ENCODE results near the gene MLPH.

DNA sequence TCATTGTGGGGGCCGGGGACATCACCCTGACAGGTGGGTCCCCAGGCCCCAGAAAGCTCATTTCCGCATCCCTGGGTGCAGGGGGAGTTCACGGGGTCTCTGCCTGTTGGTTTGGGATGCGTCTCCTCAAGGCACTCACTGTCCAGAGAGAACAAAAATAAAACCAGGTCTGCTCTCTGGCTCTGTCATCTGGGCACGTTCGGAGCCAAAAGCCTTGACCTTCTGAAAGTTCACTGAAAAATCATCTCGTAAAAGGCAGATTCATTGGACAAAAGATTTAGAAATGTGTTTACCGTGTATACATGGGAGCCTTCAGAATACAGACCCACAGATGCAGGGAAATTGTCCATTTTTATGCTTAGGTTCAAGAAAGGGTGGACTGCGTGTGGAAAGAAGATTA, 26.6 kb downstream of the MLPH start:
- TF ChIP-seq, protein P1, sequence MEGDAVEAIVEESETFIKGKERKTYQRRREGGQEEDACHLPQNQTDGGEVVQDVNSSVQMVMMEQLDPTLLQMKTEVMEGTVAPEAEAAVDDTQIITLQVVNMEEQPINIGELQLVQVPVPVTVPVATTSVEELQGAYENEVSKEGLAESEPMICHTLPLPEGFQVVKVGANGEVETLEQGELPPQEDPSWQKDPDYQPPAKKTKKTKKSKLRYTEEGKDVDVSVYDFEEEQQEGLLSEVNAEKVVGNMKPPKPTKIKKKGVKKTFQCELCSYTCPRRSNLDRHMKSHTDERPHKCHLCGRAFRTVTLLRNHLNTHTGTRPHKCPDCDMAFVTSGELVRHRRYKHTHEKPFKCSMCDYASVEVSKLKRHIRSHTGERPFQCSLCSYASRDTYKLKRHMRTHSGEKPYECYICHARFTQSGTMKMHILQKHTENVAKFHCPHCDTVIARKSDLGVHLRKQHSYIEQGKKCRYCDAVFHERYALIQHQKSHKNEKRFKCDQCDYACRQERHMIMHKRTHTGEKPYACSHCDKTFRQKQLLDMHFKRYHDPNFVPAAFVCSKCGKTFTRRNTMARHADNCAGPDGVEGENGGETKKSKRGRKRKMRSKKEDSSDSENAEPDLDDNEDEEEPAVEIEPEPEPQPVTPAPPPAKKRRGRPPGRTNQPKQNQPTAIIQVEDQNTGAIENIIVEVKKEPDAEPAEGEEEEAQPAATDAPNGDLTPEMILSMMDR (IDR thresholded peaks at IDR 0.05), result no peak
- TF ChIP-seq POLR2A (IDR thresholded peaks at IDR 0.05), result no peak
